ENCODE data around the gene PLA2G4D. TPM values are rescaled to one million over a fixed set of nuclear protein-coding genes. Genes with fewer than 3 reads are reported as not detected.

Gene PLA2G4D
- total and polyA plus RNA-seq, 2 donors (not counting 3 experiments of a cell fraction or from before 2014, with no cell fraction given) = not detected

DNA sequence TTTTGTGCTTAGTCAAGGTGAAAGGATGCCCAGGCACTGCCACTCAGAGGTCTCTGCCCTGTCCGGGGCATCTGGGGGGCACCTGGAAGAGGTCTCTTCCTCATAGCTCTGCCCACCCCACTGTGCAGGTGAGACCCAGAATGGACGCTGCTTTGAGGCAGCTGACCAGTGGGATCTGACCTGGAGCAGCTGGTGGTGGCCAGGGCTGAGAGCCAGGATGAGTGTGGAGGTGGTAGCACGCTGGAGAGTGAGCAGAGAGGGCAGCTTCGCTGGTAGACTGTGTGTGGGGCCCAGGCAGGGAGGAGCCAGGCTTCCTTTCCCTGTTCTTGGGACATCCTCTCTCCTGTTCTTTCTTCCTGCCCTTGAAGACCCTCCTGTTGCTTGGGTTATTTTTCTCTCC lies 41.4 kb downstream of the PLA2G4D start:
- no peak overlapping the region for H2AFZ ChIP-seq (ENCODE audit: low read depth, low read length)
- DNase-seq (ENCODE audit: low read depth, low spot score) (no peak), FAIRE-seq (no peak)
- intact Hi-C loops (cut with micrococcal nuclease) (loop anchor here (10.0 kb wide), 1 partner anchor 138 kb away; no protein-coding TSS in a partner anchor), dilution Hi-C loops (cut with MboI; ENCODE audit: extremely low pct_ligation_motif_present, low sequenced_read_pairs) (no loop called here)
- BruUV-seq (replicated peaks) = no TSS peak
- no peak overlapping the region for H3K9ac ChIP-seq (replicated peaks; ENCODE audit: extremely low read depth, insufficient read depth, low read length)
- no peaks in the 10 kb centered on the region for H3K9me1 ChIP-seq (replicated peaks; ENCODE audit: control insufficient read depth, extremely low read depth, insufficient read depth, low read length)
- ChIA-PET CTCF (interaction anchor here (1.0 to 7.8 kb wide), 3 partner anchors 14 to 60 kb away, joined by 3 to 116 read pairs (median 4); no protein-coding TSS in a partner anchor), POLR2A (interaction anchor here (0.6 kb wide), 1 partner anchor 37 kb away, joined by 9 read pairs; no protein-coding TSS in a partner anchor)
- TF ChIP-seq FOS (IDR thresholded peaks at IDR 0.05; ENCODE audit: borderline replicate concordance, insufficient read depth, low read length) = no peak
- no peak for TF ChIP-seq EZH2 (IDR thresholded peaks at IDR 0.05; ENCODE audit: borderline replicate concordance, low read depth, low read length, severe bottlenecking)
- no peak for TF ChIP-seq POLR2A (IDR thresholded peaks at IDR 0.05; ENCODE audit: low read depth, low read length)
- no peak for TF ChIP-seq JUN (IDR thresholded peaks at IDR 0.05; ENCODE audit: borderline replicate concordance, insufficient read depth, insufficient read length, low read depth)
- TF ChIP-seq MYC (IDR thresholded peaks at IDR 0.05; ENCODE audit: low read depth, low read length) = no peak
- no peak for TF ChIP-seq GATA2 (IDR thresholded peaks at IDR 0.05; ENCODE audit: insufficient read depth, insufficient read length, low read depth, low read length)
- TF ChIP-seq POLR2AphosphoS5 (IDR thresholded peaks at IDR 0.05; ENCODE audit: insufficient read depth, low read depth, low read length) = no peak
- TF ChIP-seq, protein P1, sequence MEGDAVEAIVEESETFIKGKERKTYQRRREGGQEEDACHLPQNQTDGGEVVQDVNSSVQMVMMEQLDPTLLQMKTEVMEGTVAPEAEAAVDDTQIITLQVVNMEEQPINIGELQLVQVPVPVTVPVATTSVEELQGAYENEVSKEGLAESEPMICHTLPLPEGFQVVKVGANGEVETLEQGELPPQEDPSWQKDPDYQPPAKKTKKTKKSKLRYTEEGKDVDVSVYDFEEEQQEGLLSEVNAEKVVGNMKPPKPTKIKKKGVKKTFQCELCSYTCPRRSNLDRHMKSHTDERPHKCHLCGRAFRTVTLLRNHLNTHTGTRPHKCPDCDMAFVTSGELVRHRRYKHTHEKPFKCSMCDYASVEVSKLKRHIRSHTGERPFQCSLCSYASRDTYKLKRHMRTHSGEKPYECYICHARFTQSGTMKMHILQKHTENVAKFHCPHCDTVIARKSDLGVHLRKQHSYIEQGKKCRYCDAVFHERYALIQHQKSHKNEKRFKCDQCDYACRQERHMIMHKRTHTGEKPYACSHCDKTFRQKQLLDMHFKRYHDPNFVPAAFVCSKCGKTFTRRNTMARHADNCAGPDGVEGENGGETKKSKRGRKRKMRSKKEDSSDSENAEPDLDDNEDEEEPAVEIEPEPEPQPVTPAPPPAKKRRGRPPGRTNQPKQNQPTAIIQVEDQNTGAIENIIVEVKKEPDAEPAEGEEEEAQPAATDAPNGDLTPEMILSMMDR (IDR thresholded peaks at IDR 0.05; ENCODE audit: extremely low read depth in 1 of 2, insufficient read depth in 1 of 2, low read depth in 1 of 2, low read length in 2 of 2) = no peak
- TF ChIP-seq, protein P2, sequence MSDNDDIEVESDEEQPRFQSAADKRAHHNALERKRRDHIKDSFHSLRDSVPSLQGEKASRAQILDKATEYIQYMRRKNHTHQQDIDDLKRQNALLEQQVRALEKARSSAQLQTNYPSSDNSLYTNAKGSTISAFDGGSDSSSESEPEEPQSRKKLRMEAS (IDR thresholded peaks at IDR 0.05; ENCODE audit: insufficient read depth, insufficient read length) = no peak
- peaks cover 4% of the 10 kb centered on the region for H3K4me1 ChIP-seq (ENCODE audit: control insufficient read depth, extremely low read depth, insufficient read depth, low read length)
- no peak overlapping the region for H3K4me2 ChIP-seq (ENCODE audit: insufficient read depth, low read length)
- no peaks in the 10 kb centered on the region for H3K9me3 ChIP-seq (replicated peaks; ENCODE audit: control insufficient read depth, insufficient read depth, low read length)
- peaks cover 7% of the 10 kb centered on the region in 2 experiments for H3K27me3 ChIP-seq (ENCODE audit: control insufficient read depth in 2 of 2, insufficient read depth in 2 of 2, low read length in 2 of 2)
- no peaks in the 10 kb centered on the region for H3K79me2 ChIP-seq (ENCODE audit: control insufficient read depth, insufficient read depth, low read length)
- no peaks in the 10 kb centered on the region for H3K36me3 ChIP-seq (ENCODE audit: control insufficient read depth in 2 of 2, extremely low read depth in 1 of 2, insufficient read depth in 2 of 2, low read length in 2 of 2)
- H4K20me1 ChIP-seq (replicated peaks; ENCODE audit: control insufficient read depth, extremely low read depth, insufficient read depth, low read length) = no peaks in the 10 kb centered on the region
- no peak overlapping the region for H3K4me3 ChIP-seq (replicated peaks in 1 of 3; ENCODE audit: insufficient read depth in 1 of 3, low read depth in 1 of 3, low read length in 3 of 3)
- no peak overlapping the region for H3K27ac ChIP-seq (ENCODE audit: insufficient read depth, low read depth, low read length)
